ENCODE measurements around the gene RERE.
"Not testable (repeated sequence)": the region's sequence is repeated elsewhere in the genome, so short reads cannot be mapped to it uniquely, and the experiment has no call there.

Gene RERE

GRCh38 chr1:8600336-8600735, 217.1 kb downstream of the RERE start:
- no peak for ATAC-seq (replicated peaks)
- Mint-ChIP-seq H3K4me1 (ENCODE audit: low read depth in 2 of 2) (peaks cover 18 to 40% of the 10 kb centered on the region in 2 donors), H3K9me3 (no peaks in the 10 kb centered on the region), H3K4me3 (no peak overlapping the region), H3K36me3 (ENCODE audit: insufficient read depth) (peaks cover 3% of the 10 kb centered on the region), H3K27me3 (no peaks in the 10 kb centered on the region), H3K27ac (no peak overlapping the region)
- no peak for DNase-seq

GRCh38 chr1:8599646-8600212, 217.7 kb downstream of the RERE start:
- H3K36me3 Mint-ChIP-seq (ENCODE audit: insufficient read depth) = peaks cover 3% of the 10 kb centered on the region
- peak overlapping the region in 1 of 2 donors; percentile 14 for H3K27ac Mint-ChIP-seq
- no peak for ATAC-seq (replicated peaks)
- no peaks in the 10 kb centered on the region for H3K27me3 Mint-ChIP-seq
- no peaks in the 10 kb centered on the region for H3K9me3 Mint-ChIP-seq
- peaks cover 18 to 38% of the 10 kb centered on the region in 2 donors for H3K4me1 Mint-ChIP-seq (ENCODE audit: low read depth in 2 of 2)
- H3K4me3 Mint-ChIP-seq = no peak overlapping the region
- DNase-seq = no peak

GRCh38 chr1:8598783-8599182, 218.7 kb downstream of the RERE start:
- no peak overlapping the region for H3K4me3 Mint-ChIP-seq
- peaks cover 3% of the 10 kb centered on the region for H3K36me3 Mint-ChIP-seq (ENCODE audit: insufficient read depth)
- peak overlapping the region in 1 of 2 donors; percentile 68 for H3K27ac Mint-ChIP-seq

GRCh38 chr1:8598060-8598724, 219.2 kb downstream of the RERE start:
- DNase-seq (no peak), ATAC-seq (replicated peaks) (no peak)
- Mint-ChIP-seq H3K27ac (peak overlapping the region; percentile 46 to 68), H3K4me3 (no peak overlapping the region), H3K27me3 (no peaks in the 10 kb centered on the region), H3K9me3 (no peaks in the 10 kb centered on the region), H3K36me3 (ENCODE audit: insufficient read depth) (peaks cover 3% of the 10 kb centered on the region), H3K4me1 (ENCODE audit: low read depth in 2 of 2) (peaks cover 11 to 23% of the 10 kb centered on the region in 2 donors)

More at GRCh38 chr1:8598783-8599182, 218.7 kb downstream of the RERE start:
- no peak for ATAC-seq (replicated peaks)
- peaks cover 13 to 29% of the 10 kb centered on the region in 2 donors for H3K4me1 Mint-ChIP-seq (ENCODE audit: low read depth in 2 of 2)
- H3K9me3 Mint-ChIP-seq = no peaks in the 10 kb centered on the region
- no peaks in the 10 kb centered on the region for H3K27me3 Mint-ChIP-seq
- DNase-seq = no peak

GRCh38 chr1:8597455-8597854, 220.0 kb downstream of the RERE start:
- H3K4me3 Mint-ChIP-seq = no peak overlapping the region
- no peak overlapping the region for H3K27ac Mint-ChIP-seq
- ATAC-seq (replicated peaks) (no peak), DNase-seq (no peak)
- H3K4me1 Mint-ChIP-seq (ENCODE audit: low read depth in 2 of 2) = peaks cover 6 to 16% of the 10 kb centered on the region in 2 donors
- H3K27me3 Mint-ChIP-seq = no peaks in the 10 kb centered on the region
- H3K36me3 Mint-ChIP-seq (ENCODE audit: insufficient read depth) = no peaks in the 10 kb centered on the region
- H3K9me3 Mint-ChIP-seq = no peaks in the 10 kb centered on the region

GRCh38 chr1:8595941-8596340, 221.5 kb downstream of the RERE start:
- H3K27me3 Mint-ChIP-seq = no peaks in the 10 kb centered on the region
- peaks cover 0 to 13% of the 10 kb centered on the region in 2 donors for H3K4me1 Mint-ChIP-seq (ENCODE audit: low read depth in 2 of 2)
- DNase-seq = no peak
- H3K4me3 Mint-ChIP-seq = no peak overlapping the region
- H3K36me3 Mint-ChIP-seq (ENCODE audit: insufficient read depth) = no peaks in the 10 kb centered on the region
- H3K9me3 Mint-ChIP-seq = no peaks in the 10 kb centered on the region
- H3K27ac Mint-ChIP-seq = no peak overlapping the region
- ATAC-seq (replicated peaks) = no peak

- DNase-seq = no peak
- ATAC-seq (replicated peaks) = no peak
- H3K27me3 Mint-ChIP-seq = no peaks in the 10 kb centered on the region
- no peak overlapping the region for H3K27ac Mint-ChIP-seq
- no peak overlapping the region for H3K4me3 Mint-ChIP-seq
- no peaks in the 10 kb centered on the region for H3K9me3 Mint-ChIP-seq
- no peaks in the 10 kb centered on the region for H3K36me3 Mint-ChIP-seq (ENCODE audit: insufficient read depth)
- peaks cover 0 to 13% of the 10 kb centered on the region in 2 donors for H3K4me1 Mint-ChIP-seq (ENCODE audit: low read depth in 2 of 2)
Measured at GRCh38 chr1:8595332-8595731, 222.1 kb downstream of the RERE start.

- H3K36me3 Mint-ChIP-seq (ENCODE audit: insufficient read depth); H3K4me3 Mint-ChIP-seq; H3K9me3 Mint-ChIP-seq; DNase-seq; ATAC-seq (replicated peaks); H3K27me3 Mint-ChIP-seq; H3K27ac Mint-ChIP-seq; H3K4me1 Mint-ChIP-seq (ENCODE audit: low read depth in 2 of 2): not testable (repeated sequence)
Measured at GRCh38 chr1:8593292-8593691, 224.1 kb downstream of the RERE start.

- no peak for DNase-seq
- Mint-ChIP-seq H3K36me3 (ENCODE audit: insufficient read depth) (peaks cover 1% of the 10 kb centered on the region), H3K4me1 (ENCODE audit: low read depth in 2 of 2) (peaks cover 0 to 11% of the 10 kb centered on the region in 2 donors), H3K27me3 (no peaks in the 10 kb centered on the region), H3K4me3 (no peak overlapping the region), H3K9me3 (no peaks in the 10 kb centered on the region), H3K27ac (no peak overlapping the region)
- ATAC-seq (replicated peaks) = no peak
Measured at GRCh38 chr1:8591569-8591968, 225.9 kb downstream of the RERE start.

- no peak for ATAC-seq (replicated peaks)
- no peak overlapping the region for H3K27ac Mint-ChIP-seq
- H3K27me3 Mint-ChIP-seq = no peaks in the 10 kb centered on the region
- no peaks in the 10 kb centered on the region for H3K9me3 Mint-ChIP-seq
- H3K36me3 Mint-ChIP-seq (ENCODE audit: insufficient read depth) = peaks cover 3% of the 10 kb centered on the region
- no peak for DNase-seq
- H3K4me3 Mint-ChIP-seq = no peak overlapping the region
- peaks cover 0 to 11% of the 10 kb centered on the region in 2 donors for H3K4me1 Mint-ChIP-seq (ENCODE audit: low read depth in 2 of 2)
Measured at GRCh38 chr1:8590721-8591351, 226.6 kb downstream of the RERE start.

- Mint-ChIP-seq H3K36me3 (ENCODE audit: insufficient read depth) (peaks cover 3% of the 10 kb centered on the region), H3K4me3 (no peak overlapping the region), H3K27me3 (no peaks in the 10 kb centered on the region), H3K27ac (no peak overlapping the region), H3K9me3 (no peaks in the 10 kb centered on the region), H3K4me1 (ENCODE audit: low read depth in 2 of 2) (peaks cover 0 to 11% of the 10 kb centered on the region in 2 donors)
- DNase-seq (no peak), ATAC-seq (replicated peaks) (no peak)
Measured at GRCh38 chr1:8589571-8589970, 227.9 kb downstream of the RERE start.

GRCh38 chr1:8587784-8588183, 229.7 kb downstream of the RERE start:
- Mint-ChIP-seq H3K27me3 (no peaks in the 10 kb centered on the region), H3K4me1 (ENCODE audit: low read depth in 2 of 2) (peaks cover 3 to 11% of the 10 kb centered on the region in 2 donors), H3K27ac (peak overlapping the region in 1 of 2 donors; percentile 4), H3K36me3 (ENCODE audit: insufficient read depth) (peaks cover 6% of the 10 kb centered on the region), H3K4me3 (no peak overlapping the region), H3K9me3 (no peaks in the 10 kb centered on the region)
- ATAC-seq (replicated peaks) (no peak), DNase-seq (no peak)

GRCh38 chr1:8586438-8586837, 231.0 kb downstream of the RERE start:
- Mint-ChIP-seq H3K27me3 (no peaks in the 10 kb centered on the region), H3K4me3 (no peak overlapping the region), H3K4me1 (ENCODE audit: low read depth in 2 of 2) (peaks cover 3 to 7% of the 10 kb centered on the region in 2 donors), H3K9me3 (no peaks in the 10 kb centered on the region), H3K36me3 (ENCODE audit: insufficient read depth) (peaks cover 6% of the 10 kb centered on the region), H3K27ac (no peak overlapping the region)
- ATAC-seq (replicated peaks) (no peak), DNase-seq (no peak)

- Mint-ChIP-seq H3K36me3 (ENCODE audit: insufficient read depth) (peaks cover 6% of the 10 kb centered on the region), H3K4me1 (ENCODE audit: low read depth in 2 of 2) (peaks cover 3 to 6% of the 10 kb centered on the region in 2 donors), H3K27ac (no peak overlapping the region)
Measured at GRCh38 chr1:8584316-8584715, 233.1 kb downstream of the RERE start.

More at GRCh38 chr1:8584316-8584715, 233.1 kb downstream of the RERE start:
- H3K27me3 Mint-ChIP-seq = no peaks in the 10 kb centered on the region
- no peak overlapping the region for H3K4me3 Mint-ChIP-seq
- no peak for ATAC-seq (replicated peaks)
- no peak for DNase-seq
- H3K9me3 Mint-ChIP-seq = no peaks in the 10 kb centered on the region

Data from effector memory CD8-positive, alpha-beta T cell (primary cell).